Common myeloid progenitor, CD34-positive (primary cell): ENCODE measurements around the gene GLRX5.
A peak's percentile ranks its signal among the peaks of the same experiment; 100 is the strongest.

Experiments used
- CTCF ChIA-PET: fragments of 350-600 bp; sonication (Branson Sonifier 250); formaldehyde crosslinking; loops from one replicate; lab custom pipeline; 2021; ENCODE audit warnings: antibody characterized with exemption; lab: Charles Lee
- POLR2A ChIA-PET: fragments of 350-600 bp; sonication (Branson Sonifier 250); formaldehyde crosslinking; loops from one replicate; lab custom pipeline; 2021; ENCODE audit warnings: antibody characterized with exemption; lab: Charles Lee
- DNase-seq, 3 donors: peaks; one replicate each; pipeline versions ENCODE4 v3.0.0 to v3.0.0-alpha.2; 2013
- H3K27ac ChIP-seq, 2 experiments: 1 replicate in 1 of 2; 2 replicates in 1 of 2; pipeline ENCODE4 v1.7.0; 2013; ENCODE audit warnings: inconsistent platforms in 2 of 2, low read length in 2 of 2, mild to moderate bottlenecking in 2 of 2, low read depth in 1 of 2, moderate library complexity in 1 of 2; ENCODE audit not compliant: severe bottlenecking in 2 of 2, insufficient read depth in 1 of 2, poor library complexity in 1 of 2
- H3K27me3 ChIP-seq, 5 experiments: replicated peaks in 2 of 5; 1 replicate in 3 of 5; 2 replicates in 2 of 5; pipeline versions ENCODE4 v1.6.1 to v1.7.0; 2013; ENCODE audit warnings: low read length in 4 of 5, mild to moderate bottlenecking in 2 of 5, moderate library complexity in 2 of 5, inconsistent platforms in 1 of 5; ENCODE audit not compliant: insufficient read depth in 5 of 5, control insufficient read depth in 4 of 5
- H3K36me3 ChIP-seq, 4 experiments: 1 replicate in 2 of 4; 2 replicates in 2 of 4; pipeline versions ENCODE4 v1.6.1 to v1.7.0; 2013; ENCODE audit warnings: low read length in 3 of 4, control low read depth in 1 of 4, mild to moderate bottlenecking in 1 of 4; ENCODE audit not compliant: control insufficient read depth in 4 of 4, insufficient read depth in 4 of 4
- H3K4me1 ChIP-seq, 4 experiments: 1 replicate in 3 of 4; 2 replicates in 1 of 4; pipeline versions ENCODE4 v1.6.1 to v1.7.1; 2013; ENCODE audit warnings: low read length in 3 of 4, mild to moderate bottlenecking in 3 of 4, control low read depth in 1 of 4, inconsistent platforms in 1 of 4, moderate library complexity in 1 of 4; ENCODE audit not compliant: control insufficient read depth in 4 of 4, insufficient read depth in 4 of 4; ENCODE audit errors: control extremely low read depth in 1 of 4
- H3K4me3 ChIP-seq, 7 experiments: 1 replicate in 4 of 7; 2 replicates in 3 of 7; pipeline versions ENCODE4 v1.5.1 to v1.7.0; 2013; ENCODE audit warnings: mild to moderate bottlenecking in 7 of 7, low read length in 6 of 7, moderate library complexity in 6 of 7, inconsistent platforms in 2 of 7, low read depth in 2 of 7, control low read depth in 1 of 7; ENCODE audit not compliant: insufficient read depth in 4 of 7, control insufficient read depth in 1 of 7; ENCODE audit errors: extremely low read depth in 1 of 7
- H3K9me3 ChIP-seq, 5 experiments: 1 replicate in 4 of 5; 2 replicates in 1 of 5; pipeline versions ENCODE4 v1.6.1 to v1.7.1; 2013; ENCODE audit warnings: low read length in 4 of 5, mild to moderate bottlenecking in 2 of 5, inconsistent platforms in 1 of 5, low read depth in 1 of 5, moderate library complexity in 1 of 5; ENCODE audit not compliant: control insufficient read depth in 4 of 5, insufficient read depth in 2 of 5; ENCODE audit errors: control extremely low read depth in 1 of 5
- WGBS: methylation state at CpG from one replicate; pipeline ENCODE4 v1.1.5; 2013; ENCODE audit not compliant: insufficient coverage; 5-methylcytosine and 5-hydroxymethylcytosine counted together

GLRX5 gene

GRCh38 chr14:95504135-95505029, 30.5 kb upstream of the GLRX5 start:
- H3K36me3 ChIP-seq: peaks cover 0 to 17% (median 9%) of the 10 kb centered on the region in 4 experiments
- H3K9me3 ChIP-seq: no peaks in the 10 kb centered on the region
- whole genome bisulfite sequencing: 87% methylated on average over 3 of the region's 6 CpGs
- ChIA-PET POLR2A (no interaction called here), CTCF (interaction anchor here (0.9 to 2.3 kb wide), 7 partner anchors 8 to 52 kb away, joined by 3 to 10 read pairs (median 3); no protein-coding TSS in a partner anchor)
- H3K27me3 ChIP-seq: no peaks in the 10 kb centered on the region
- H3K4me3 ChIP-seq: no peak overlapping the region
- DNase-seq: no peak
- no peak overlapping the region for H3K27ac ChIP-seq
- H3K4me1 ChIP-seq: peaks cover 4 to 51% (median 28%) of the 10 kb centered on the region in 4 experiments

DNA sequence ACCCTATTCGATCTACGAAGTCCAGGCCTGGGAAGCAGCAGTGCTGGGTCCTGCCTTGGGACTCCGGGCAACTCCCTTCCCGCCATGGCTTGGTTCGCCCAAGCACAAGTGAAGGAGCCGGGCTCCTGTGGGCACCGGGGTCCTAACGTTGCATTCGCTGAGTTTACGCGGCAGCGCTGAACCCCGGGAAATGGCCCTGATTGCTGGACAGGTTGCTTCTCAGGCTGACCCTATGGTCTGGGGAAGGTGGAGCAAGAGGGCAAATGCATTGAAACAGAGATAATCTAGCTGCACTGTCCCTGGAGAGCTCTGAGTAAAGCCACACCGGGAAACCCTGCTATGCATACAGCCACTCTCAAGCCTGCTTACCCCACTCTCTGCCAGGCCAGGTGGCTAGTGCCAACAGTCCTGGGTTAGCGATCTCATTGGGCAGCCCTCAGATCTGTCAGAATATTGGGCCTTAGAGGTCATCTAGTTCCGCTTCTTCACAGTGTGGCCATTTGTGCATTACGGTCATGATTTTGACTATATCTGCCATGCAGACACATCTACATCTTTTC, 29.7 kb upstream of the GLRX5 start:
- Histone ChIP-seq H3K4me1 (peaks cover 4 to 48% (median 28%) of the 10 kb centered on the region in 4 experiments), H3K36me3 (peaks cover 2 to 20% (median 10%) of the 10 kb centered on the region in 4 experiments), H3K9me3 (no peaks in the 10 kb centered on the region), H3K4me3 (no peak overlapping the region), H3K27me3 (no peaks in the 10 kb centered on the region), H3K27ac (no peak overlapping the region)
- 92% methylated on average over 15 of the region's 17 CpGs for WGBS
- ChIA-PET CTCF (interaction anchor here (1.2 to 2.3 kb wide), 3 partner anchors 9 to 11 kb away, joined by 3 to 10 read pairs (median 3); no protein-coding TSS in a partner anchor), POLR2A (no interaction called here)
- DNase-seq: no peak

DNA sequence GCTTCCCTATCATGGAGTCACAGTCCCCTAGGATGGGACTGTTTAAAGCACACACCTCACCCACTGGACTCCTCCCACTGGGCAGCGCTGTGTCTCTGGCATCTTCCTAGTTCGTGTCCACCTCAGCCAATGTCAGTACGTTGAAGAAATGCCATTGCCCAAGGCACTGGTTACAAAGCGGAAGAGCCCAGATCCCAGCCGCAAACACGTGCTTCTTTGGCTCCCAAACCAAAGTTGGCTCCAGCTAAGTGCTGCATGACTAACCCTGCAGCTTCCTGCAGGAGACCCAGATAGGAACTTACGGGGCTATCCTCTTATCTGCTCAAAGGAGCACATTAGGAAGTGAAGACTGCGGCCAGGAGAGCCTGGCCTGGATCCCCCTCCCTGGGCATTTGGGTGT, 27.7 kb upstream of the GLRX5 start:
- ChIA-PET CTCF (interaction anchor here (1.5 to 2.1 kb wide), 2 partner anchors 10 kb away, joined by 3 to 7 read pairs; partner anchors contain the start of gene SYNE3), POLR2A (no interaction called here)
- Histone ChIP-seq H3K4me3 (peak overlapping the region in 2 of 7 experiments; percentile 31 to 49), H3K9me3 (no peaks in the 10 kb centered on the region), H3K4me1 (peaks cover 4 to 48% (median 28%) of the 10 kb centered on the region in 4 experiments), H3K36me3 (peaks cover 0 to 15% (median 5%) of the 10 kb centered on the region in 4 experiments), H3K27me3 (no peaks in the 10 kb centered on the region), H3K27ac (peak overlapping the region in 1 of 2 experiments; percentile 26)
- WGBS: 11% methylated on average over 8 of the region's 8 CpGs
- peak; percentile 82 to 89 (median 84) for DNase-seq

DNA sequence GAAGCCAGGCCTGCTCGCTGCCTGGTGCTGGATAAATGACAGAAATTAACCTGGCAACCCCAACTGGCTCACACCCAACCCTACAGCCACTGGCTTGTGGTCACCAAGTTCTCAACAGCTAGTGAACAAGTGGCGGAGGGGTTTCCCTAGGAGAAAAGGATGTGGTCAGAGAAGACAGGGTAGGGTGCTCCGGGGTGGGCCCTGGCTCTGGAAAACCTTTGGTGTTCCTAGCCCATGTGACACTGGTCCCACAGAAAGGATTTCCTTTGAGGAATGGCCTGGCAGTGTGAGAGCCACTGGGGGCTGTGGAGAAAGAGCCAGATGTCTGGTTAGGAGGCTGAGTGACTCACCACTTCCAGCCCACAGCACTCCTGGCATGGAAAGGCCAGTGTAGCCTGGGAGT, 27.1 kb upstream of the GLRX5 start:
- H3K36me3 ChIP-seq: peaks cover 0 to 15% (median 5%) of the 10 kb centered on the region in 4 experiments
- peak overlapping the region in 1 of 2 experiments; percentile 26 for H3K27ac ChIP-seq
- no peaks in the 10 kb centered on the region for H3K27me3 ChIP-seq
- peak; percentile 42 to 87 (median 84) for DNase-seq
- POLR2A ChIA-PET: no interaction called here
- H3K4me1 ChIP-seq: peaks cover 4 to 48% (median 27%) of the 10 kb centered on the region in 4 experiments
- H3K4me3 ChIP-seq: peak overlapping the region in 2 of 7 experiments; percentile 12 to 49
- CTCF ChIA-PET: interaction anchor here (1.0 to 2.1 kb wide), 5 partner anchors 9 to 44 kb away, joined by 3 to 7 read pairs (median 4); partner anchors contain the start of gene SYNE3
- WGBS: 0% methylated on average over 3 of the region's 3 CpGs
- H3K9me3 ChIP-seq: no peaks in the 10 kb centered on the region

DNA sequence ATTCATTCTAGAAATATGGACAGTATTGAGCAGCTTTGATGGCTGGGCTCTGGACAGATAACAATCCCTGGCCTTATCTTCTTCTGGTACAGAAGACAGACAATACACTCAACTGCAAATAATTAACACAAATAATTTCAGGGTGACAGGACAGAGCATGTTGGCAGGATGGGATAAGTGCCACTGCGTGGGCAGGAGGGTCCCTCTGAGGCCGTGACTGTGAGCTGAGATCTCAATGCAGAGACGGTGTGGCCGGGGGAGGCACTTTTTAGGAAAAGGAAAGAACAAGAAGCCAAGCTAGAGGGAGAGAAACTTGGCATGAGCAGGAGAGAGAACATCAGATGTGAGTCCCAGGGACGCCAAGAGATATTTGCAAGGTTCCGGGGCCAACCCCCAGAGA, 26.5 kb upstream of the GLRX5 start:
- H3K9me3 ChIP-seq: no peaks in the 10 kb centered on the region
- no peak for DNase-seq
- ChIA-PET POLR2A (interaction anchor here (0.8 kb wide), 1 partner anchor 11 kb away, joined by 3 read pairs; no protein-coding TSS in a partner anchor), CTCF (interaction anchor here (0.9 to 2.1 kb wide), 8 partner anchors 8 to 56 kb away, joined by 3 to 7 read pairs (median 4); partner anchors contain the start of gene SYNE3)
- 94% methylated on average over 3 of the region's 6 CpGs for WGBS
- H3K36me3 ChIP-seq: peaks cover 0 to 15% (median 5%) of the 10 kb centered on the region in 4 experiments
- no peak overlapping the region for H3K27ac ChIP-seq
- peaks cover 4 to 54% (median 31%) of the 10 kb centered on the region in 4 experiments for H3K4me1 ChIP-seq
- H3K27me3 ChIP-seq: no peaks in the 10 kb centered on the region
- no peak overlapping the region for H3K4me3 ChIP-seq

- 100% methylated on average over 6 of the region's 6 CpGs for WGBS
- ChIA-PET POLR2A (no interaction called here), CTCF (interaction anchor here (1.0 to 1.8 kb wide), 3 partner anchors 18 to 57 kb away, joined by 3 to 5 read pairs (median 4); no protein-coding TSS in a partner anchor)
- no peak for DNase-seq
- H3K36me3 ChIP-seq: peaks cover 0 to 15% (median 5%) of the 10 kb centered on the region in 4 experiments
- H3K4me1 ChIP-seq: peaks cover 6 to 60% (median 39%) of the 10 kb centered on the region in 4 experiments
- no peaks in the 10 kb centered on the region for H3K9me3 ChIP-seq
- no peaks in the 10 kb centered on the region for H3K27me3 ChIP-seq
- H3K4me3 ChIP-seq: no peak overlapping the region
- no peak overlapping the region for H3K27ac ChIP-seq
These were observed 25.4 kb upstream of the GLRX5 start for GRCh38 chr14:95509495-95509894.
